Stimulated activated naive CD4-positive, alpha-beta T cell treated with Interleukin-2 at 50 U/mL for 16 hours (primary cell): ENCODE measurements around the gene SLC22A8.
"Not testable (repeated sequence)": the region's sequence is repeated elsewhere in the genome, so short reads cannot be mapped to it uniquely, and the experiment has no call there.

ENCODE experiments used
- DNase-seq: peaks from one replicate; lab custom pipeline; 2025; lab: John Stamatoyannopoulos, UW

Gene SLC22A8

GRCh38 chr11:62985041-62985750 lies 30.4 kb downstream of the SLC22A8 start:
- no peak for DNase-seq

GRCh38 chr11:62984451-62984991 lies 31.1 kb downstream of the SLC22A8 start, which contains the start of gene SLC22A6:
Gene SLC22A6, minus strand, starts transcription at chr11:62984967. Its CDS starts 277 bp downstream, at chr11:62984690.
- DNase-seq, result no peak

GRCh38 chr11:62983536-62984199 lies 32.0 kb downstream of the SLC22A8 start:
- no peak for DNase-seq

GRCh38 chr11:62981743-62982142 lies 33.9 kb downstream of the SLC22A8 start:
- no peak for DNase-seq

- DNase-seq, result no peak
Observed at GRCh38 chr11:62980133-62980760, 35.4 kb downstream of the SLC22A8 start.

GRCh38 chr11:62976109-62976508 lies 39.5 kb downstream of the SLC22A8 start:
- no peak for DNase-seq

GRCh38 chr11:62974848-62975522 lies 40.7 kb downstream of the SLC22A8 start:
- DNase-seq, result no peak

GRCh38 chr11:62965574-62965973 lies 50.1 kb downstream of the SLC22A8 start:
- DNase-seq, result no peak

GRCh38 chr11:62962391-62962790 lies 53.2 kb downstream of the SLC22A8 start:
- DNase-seq, result no peak

- DNase-seq, result no peak
Observed at GRCh38 chr11:62961017-62961570, 54.5 kb downstream of the SLC22A8 start.

GRCh38 chr11:62959422-62959980 lies 56.1 kb downstream of the SLC22A8 start:
- no peak for DNase-seq

GRCh38 chr11:62958547-62959421 lies 56.9 kb downstream of the SLC22A8 start:
- no peak for DNase-seq

- DNase-seq, result no peak
Observed at GRCh38 chr11:62957147-62957546, 58.5 kb downstream of the SLC22A8 start.

- DNase-seq, result no peak
Observed at GRCh38 chr11:62954478-62954877, 61.2 kb downstream of the SLC22A8 start.

- DNase-seq, result no peak
Observed at GRCh38 chr11:62953811-62954210, 61.8 kb downstream of the SLC22A8 start.

- no peak for DNase-seq
Observed at GRCh38 chr11:62948765-62949320, 66.8 kb downstream of the SLC22A8 start.

- DNase-seq, result not testable (repeated sequence)
Observed at GRCh38 chr11:62945538-62945937, 70.1 kb downstream of the SLC22A8 start.
